DOHH2 (cell line): ENCODE data around the gene BRICD5.

ENCODE experiments used
- H3F3A ChIP-seq: fragments of 200-600 bp; sonication (generic), shearing (Covaris generic); 2 replicates; pipeline ENCODE4 v1.6.0; 2016; ENCODE audit warnings: antibody characterized with exemption, mild to moderate bottlenecking; ENCODE audit not compliant: control insufficient read depth, insufficient read depth
- H3K27ac ChIP-seq: fragments of 200-600 bp; sonication (generic); 2 replicates; pipeline ENCODE4 v1.5.1; 2014; ENCODE audit warnings: low read depth, mild to moderate bottlenecking, low read length, moderate library complexity
- H3K27me3 ChIP-seq: fragments of 200-600 bp; sonication (generic); 2 replicates; pipeline ENCODE4 v1.6.1; 2014; ENCODE audit warnings: mild to moderate bottlenecking, low read length, mixed read lengths; ENCODE audit not compliant: control insufficient read depth
- H3K36me3 ChIP-seq: fragments of 200-600 bp; sonication (generic); 2 replicates; pipeline ENCODE4 v1.6.1; 2014; ENCODE audit warnings: mild to moderate bottlenecking, low read length, moderate library complexity, mixed read lengths; ENCODE audit not compliant: control insufficient read depth
- H3K4me1 ChIP-seq: fragments of 200-600 bp; sonication (generic); 2 replicates; pipeline ENCODE4 v1.6.1; 2014; ENCODE audit warnings: mild to moderate bottlenecking, low read length, mixed read lengths; ENCODE audit not compliant: control insufficient read depth
- H3K4me2 ChIP-seq: fragments of 200-600 bp; sonication (generic); 2 replicates; pipeline ENCODE4 v1.6.0; 2014; ENCODE audit warnings: mild to moderate bottlenecking, low read length, moderate library complexity
- H3K4me3 ChIP-seq: fragments of 200-600 bp; sonication (generic); 2 replicates; pipeline ENCODE4 v1.5.1; 2014; ENCODE audit warnings: mild to moderate bottlenecking, low read length, mixed read lengths
- H3K79me2 ChIP-seq: fragments of 200-600 bp; sonication (generic); 2 replicates; pipeline ENCODE4 v1.6.1; 2014; ENCODE audit warnings: mild to moderate bottlenecking, low read length, mixed read lengths; ENCODE audit not compliant: control insufficient read depth
- H3K9me2 ChIP-seq: fragments of 200-600 bp; sonication (generic); replicated peaks from 2 replicates; pipeline ENCODE4 v1.6.1; 2014; ENCODE audit warnings: mild to moderate bottlenecking, low read length, mixed read lengths; ENCODE audit not compliant: control insufficient read depth
- H3K9me3 ChIP-seq: fragments of 200-600 bp; sonication (generic); 2 replicates; pipeline ENCODE4 v1.6.1; 2014; ENCODE audit warnings: antibody characterized with exemption, low read length, mixed read lengths; ENCODE audit not compliant: control insufficient read depth, insufficient read depth
- H4K20me1 ChIP-seq: fragments of 200-600 bp; sonication (generic); 2 replicates; pipeline ENCODE4 v1.6.0; 2014; ENCODE audit warnings: low read depth, mild to moderate bottlenecking, antibody characterized with exemption, low read length, moderate library complexity; ENCODE audit not compliant: control insufficient read depth, insufficient read depth
- CTCF ChIP-seq: fragments of 200-600 bp; sonication (generic); IDR thresholded peaks from one replicate; pipeline ENCODE4 v1.5.1; 2014; ENCODE audit warnings: antibody characterized with exemption, mild to moderate bottlenecking, low read depth, low read length; ENCODE audit not compliant: poor library complexity, severe bottlenecking
- EZH2phosphoT487 ChIP-seq: fragments of 200-600 bp; sonication (generic); IDR thresholded peaks from 2 replicates; pipeline ENCODE4 v1.6.1; 2017; ENCODE audit warnings: borderline replicate concordance, mild to moderate bottlenecking, antibody characterized with exemption, low read length, moderate library complexity, mixed read lengths

The BRICD5 gene

GRCh38 chr16:2173916-2174315 is 36.7 kb downstream of the BRICD5 start:
- TF ChIP-seq CTCF (no peak), EZH2phosphoT487 (no peak)

GRCh38 chr16:2173366-2173765 is 37.3 kb downstream of the BRICD5 start:
- Histone ChIP-seq H3F3A (no peaks in the 10 kb centered on the region), H3K9me2 (no peaks in the 10 kb centered on the region), H3K4me3 (no peak overlapping the region), H3K79me2 (no peaks in the 10 kb centered on the region), H3K27ac (no peak overlapping the region), H3K4me2 (no peak overlapping the region), H3K9me3 (no peaks in the 10 kb centered on the region), H3K27me3 (no peaks in the 10 kb centered on the region), H3K4me1 (no peaks in the 10 kb centered on the region), H4K20me1 (no peaks in the 10 kb centered on the region), H3K36me3 (peaks cover 68% of the 10 kb centered on the region)
- TF ChIP-seq CTCF = no peak

More at GRCh38 chr16:2173916-2174315, 36.7 kb downstream of the BRICD5 start:
- H3K4me3 ChIP-seq = no peak overlapping the region
- H3K27ac ChIP-seq = no peak overlapping the region
- H3K27me3 ChIP-seq = no peaks in the 10 kb centered on the region
- no peaks in the 10 kb centered on the region for H3K9me2 ChIP-seq
- no peaks in the 10 kb centered on the region for H3F3A ChIP-seq
- no peaks in the 10 kb centered on the region for H4K20me1 ChIP-seq
- no peaks in the 10 kb centered on the region for H3K79me2 ChIP-seq
- H3K36me3 ChIP-seq = peaks cover 67% of the 10 kb centered on the region
- no peak overlapping the region for H3K4me2 ChIP-seq
- H3K4me1 ChIP-seq = no peaks in the 10 kb centered on the region
- no peaks in the 10 kb centered on the region for H3K9me3 ChIP-seq

- Histone ChIP-seq H3K4me1 (no peaks in the 10 kb centered on the region), H3K9me3 (no peaks in the 10 kb centered on the region), H3K79me2 (no peaks in the 10 kb centered on the region), H3K4me2 (no peak overlapping the region), H3K9me2 (no peaks in the 10 kb centered on the region), H3K27ac (no peak overlapping the region), H3K36me3 (peaks cover 69% of the 10 kb centered on the region), H3F3A (no peaks in the 10 kb centered on the region), H3K4me3 (no peak overlapping the region), H4K20me1 (no peaks in the 10 kb centered on the region), H3K27me3 (no peaks in the 10 kb centered on the region)
- TF ChIP-seq CTCF (no peak), EZH2phosphoT487 (no peak)
These were observed 37.9 kb downstream of the BRICD5 start for GRCh38 chr16:2172688-2173335.
